Measurements from ENCODE around the gene CALM3. TPM values are rescaled to one million over a fixed set of nuclear protein-coding genes. Genes with fewer than 3 reads are reported as not detected.

The CALM3 gene
- polyA plus RNA-seq, 4 donors: 189 to 429 (median 298) TPM

- Histone ChIP-seq H3K4me1 (ENCODE audit: control insufficient read depth in 3 of 3, insufficient read depth in 2 of 3, low read depth in 1 of 3, low read length in 2 of 3) (peaks cover 3 to 29% (median 4%) of the 10 kb centered on the region in 3 donors), H3K27me3 (ENCODE audit: control insufficient read depth in 3 of 3, insufficient read depth in 3 of 3, low read length in 3 of 3) (no peaks in the 10 kb centered on the region), H3K27ac (ENCODE audit: low read depth in 1 of 3, low read length in 2 of 3) (peak overlapping the region; percentile 88 to 97 (median 95)), H3K9me3 (ENCODE audit: control insufficient read depth in 2 of 2, insufficient read depth in 1 of 2, low read depth in 1 of 2, low read length in 1 of 2) (peaks cover 0 to 15% of the 10 kb centered on the region in 2 donors), H3K4me3 (ENCODE audit: low read depth in 1 of 3, low read length in 3 of 3) (peak overlapping the region; percentile 96 to 98 (median 97)), H3K36me3 (ENCODE audit: control insufficient read depth in 3 of 3, insufficient read depth in 2 of 3, low read depth in 1 of 3, low read length in 3 of 3) (peaks cover 0 to 21% (median 1%) of the 10 kb centered on the region in 3 donors)
- FAIRE-seq (no peak), DNase-seq (peak; percentile 96 to 100)
- 1% methylated on average over 47 to 93 of the region's 93 CpGs for WGBS, 3 donors
Observed at GRCh38 chr19:46600384-46601317, 479 bp upstream of the CALM3 start.

GRCh38 chr19:46602392-46603194 lies 1.5 kb downstream of the CALM3 start:
- no peak for FAIRE-seq

GRCh38 chr19:46603195-46603637 lies 2.1 kb downstream of the CALM3 start:
- H3K4me3 ChIP-seq (ENCODE audit: low read depth in 1 of 3, low read length in 3 of 3): peak overlapping the region in 2 of 3 donors; percentile 96 to 97

More at GRCh38 chr19:46602392-46603194, 1.5 kb downstream of the CALM3 start:
- H3K36me3 ChIP-seq (ENCODE audit: control insufficient read depth in 3 of 3, insufficient read depth in 2 of 3, low read depth in 1 of 3, low read length in 3 of 3): peaks cover 0 to 40% (median 13%) of the 10 kb centered on the region in 3 donors
- 3 to 9% (median 5%) methylated on average over 22 to 23 of the region's 23 CpGs for WGBS, 3 donors
- DNase-seq: peak; percentile 45 to 49
- H3K4me1 ChIP-seq (ENCODE audit: control insufficient read depth in 3 of 3, insufficient read depth in 2 of 3, low read depth in 1 of 3, low read length in 2 of 3): peaks cover 3 to 43% (median 4%) of the 10 kb centered on the region in 3 donors
- H3K4me3 ChIP-seq (ENCODE audit: low read depth in 1 of 3, low read length in 3 of 3): peak overlapping the region; percentile 96 to 98 (median 97)
- peaks cover 0 to 15% of the 10 kb centered on the region in 2 donors for H3K9me3 ChIP-seq (ENCODE audit: control insufficient read depth in 2 of 2, insufficient read depth in 1 of 2, low read depth in 1 of 2, low read length in 1 of 2)
- no peaks in the 10 kb centered on the region for H3K27me3 ChIP-seq (ENCODE audit: control insufficient read depth in 3 of 3, insufficient read depth in 3 of 3, low read length in 3 of 3)
- peak overlapping the region; percentile 93 to 99 (median 97) for H3K27ac ChIP-seq (ENCODE audit: low read depth in 1 of 3, low read length in 2 of 3)

GRCh38 chr19:46603752-46604231 lies 2.7 kb downstream of the CALM3 start:
- peaks cover 3 to 43% (median 4%) of the 10 kb centered on the region in 3 donors for H3K4me1 ChIP-seq (ENCODE audit: control insufficient read depth in 3 of 3, insufficient read depth in 2 of 3, low read depth in 1 of 3, low read length in 2 of 3)
- no peaks in the 10 kb centered on the region for H3K27me3 ChIP-seq (ENCODE audit: control insufficient read depth in 3 of 3, insufficient read depth in 3 of 3, low read length in 3 of 3)
- DNase-seq (peak in 1 of 2 donors; percentile 46), FAIRE-seq (no peak)
- H3K4me3 ChIP-seq (ENCODE audit: low read depth in 1 of 3, low read length in 3 of 3): peak overlapping the region in 2 of 3 donors; percentile 96 to 97
- WGBS, 3 donors: 41 to 54% (median 50%) methylated on average over 9 of the region's 9 CpGs
- peaks cover 0 to 52% (median 25%) of the 10 kb centered on the region in 3 donors for H3K36me3 ChIP-seq (ENCODE audit: control insufficient read depth in 3 of 3, insufficient read depth in 2 of 3, low read depth in 1 of 3, low read length in 3 of 3)
- peak overlapping the region; percentile 93 to 99 (median 97) for H3K27ac ChIP-seq (ENCODE audit: low read depth in 1 of 3, low read length in 2 of 3)
- peaks cover 0 to 11% of the 10 kb centered on the region in 2 donors for H3K9me3 ChIP-seq (ENCODE audit: control insufficient read depth in 2 of 2, insufficient read depth in 1 of 2, low read depth in 1 of 2, low read length in 1 of 2)

More at GRCh38 chr19:46603195-46603637, 2.1 kb downstream of the CALM3 start:
- H3K9me3 ChIP-seq (ENCODE audit: control insufficient read depth in 2 of 2, insufficient read depth in 1 of 2, low read depth in 1 of 2, low read length in 1 of 2): peaks cover 0 to 12% of the 10 kb centered on the region in 2 donors
- FAIRE-seq (no peak), DNase-seq (peak; percentile 95 to 98)
- H3K27me3 ChIP-seq (ENCODE audit: control insufficient read depth in 3 of 3, insufficient read depth in 3 of 3, low read length in 3 of 3): no peaks in the 10 kb centered on the region
- peaks cover 0 to 46% (median 20%) of the 10 kb centered on the region in 3 donors for H3K36me3 ChIP-seq (ENCODE audit: control insufficient read depth in 3 of 3, insufficient read depth in 2 of 3, low read depth in 1 of 3, low read length in 3 of 3)
- peak overlapping the region; percentile 93 to 99 (median 97) for H3K27ac ChIP-seq (ENCODE audit: low read depth in 1 of 3, low read length in 2 of 3)
- H3K4me1 ChIP-seq (ENCODE audit: control insufficient read depth in 3 of 3, insufficient read depth in 2 of 3, low read depth in 1 of 3, low read length in 2 of 3): peaks cover 3 to 43% (median 4%) of the 10 kb centered on the region in 3 donors
- 3 to 22% (median 21%) methylated on average over 2 of the region's 2 CpGs for WGBS, 3 donors

- Histone ChIP-seq H3K9me3 (ENCODE audit: control insufficient read depth in 2 of 2, insufficient read depth in 1 of 2, low read depth in 1 of 2, low read length in 1 of 2) (no peaks in the 10 kb centered on the region), H3K4me3 (ENCODE audit: low read depth in 1 of 3, low read length in 3 of 3) (no peak overlapping the region), H3K27ac (ENCODE audit: low read depth in 1 of 3, low read length in 2 of 3) (no peak overlapping the region), H3K4me1 (ENCODE audit: control insufficient read depth in 3 of 3, insufficient read depth in 2 of 3, low read depth in 1 of 3, low read length in 2 of 3) (peaks cover 3 to 43% (median 4%) of the 10 kb centered on the region in 3 donors), H3K36me3 (ENCODE audit: control insufficient read depth in 3 of 3, insufficient read depth in 2 of 3, low read depth in 1 of 3, low read length in 3 of 3) (peaks cover 3 to 63% (median 35%) of the 10 kb centered on the region in 3 donors), H3K27me3 (ENCODE audit: control insufficient read depth in 3 of 3, insufficient read depth in 3 of 3, low read length in 3 of 3) (no peaks in the 10 kb centered on the region)
- WGBS, 3 donors: 67 to 71% (median 69%) methylated on average over 13 of the region's 13 CpGs
- FAIRE-seq (no peak), DNase-seq (no peak)
Observed at GRCh38 chr19:46604781-46605355, 3.7 kb downstream of the CALM3 start.

- WGBS, 3 donors: 79 to 88% (median 85%) methylated on average over 16 of the region's 16 CpGs
- DNase-seq: no peak
- FAIRE-seq: no peak
- no peak overlapping the region for H3K27ac ChIP-seq (ENCODE audit: low read depth in 1 of 3, low read length in 2 of 3)
- no peaks in the 10 kb centered on the region for H3K27me3 ChIP-seq (ENCODE audit: control insufficient read depth in 3 of 3, insufficient read depth in 3 of 3, low read length in 3 of 3)
- peaks cover 3 to 39% (median 4%) of the 10 kb centered on the region in 3 donors for H3K4me1 ChIP-seq (ENCODE audit: control insufficient read depth in 3 of 3, insufficient read depth in 2 of 3, low read depth in 1 of 3, low read length in 2 of 3)
- H3K9me3 ChIP-seq (ENCODE audit: control insufficient read depth in 2 of 2, insufficient read depth in 1 of 2, low read depth in 1 of 2, low read length in 1 of 2): no peaks in the 10 kb centered on the region
- H3K36me3 ChIP-seq (ENCODE audit: control insufficient read depth in 3 of 3, insufficient read depth in 2 of 3, low read depth in 1 of 3, low read length in 3 of 3): peaks cover 3 to 68% (median 37%) of the 10 kb centered on the region in 3 donors
- no peak overlapping the region for H3K4me3 ChIP-seq (ENCODE audit: low read depth in 1 of 3, low read length in 3 of 3)
Observed at GRCh38 chr19:46605356-46605821, 4.3 kb downstream of the CALM3 start.

GRCh38 chr19:46606019-46606418 lies 4.9 kb downstream of the CALM3 start:
- Histone ChIP-seq H3K4me3 (ENCODE audit: low read depth in 1 of 3, low read length in 3 of 3) (no peak overlapping the region), H3K9me3 (ENCODE audit: control insufficient read depth in 2 of 2, insufficient read depth in 1 of 2, low read depth in 1 of 2, low read length in 1 of 2) (no peaks in the 10 kb centered on the region), H3K36me3 (ENCODE audit: control insufficient read depth in 3 of 3, insufficient read depth in 2 of 3, low read depth in 1 of 3, low read length in 3 of 3) (peaks cover 3 to 74% (median 37%) of the 10 kb centered on the region in 3 donors), H3K27ac (ENCODE audit: low read depth in 1 of 3, low read length in 2 of 3) (no peak overlapping the region), H3K27me3 (ENCODE audit: control insufficient read depth in 3 of 3, insufficient read depth in 3 of 3, low read length in 3 of 3) (no peaks in the 10 kb centered on the region), H3K4me1 (ENCODE audit: control insufficient read depth in 3 of 3, insufficient read depth in 2 of 3, low read depth in 1 of 3, low read length in 2 of 3) (peaks cover 3 to 39% (median 4%) of the 10 kb centered on the region in 3 donors)
- FAIRE-seq (no peak), DNase-seq (no peak)
- WGBS, 3 donors: 92 to 95% (median 95%) methylated on average over 10 to 11 of the region's 11 CpGs
